HepG2 (cell line): ENCODE data around the gene SPRTN. TPM values are rescaled to one million over a fixed set of nuclear protein-coding genes. Genes with fewer than 3 reads are reported as not detected.

Experiments
- BCL6 ChIP-seq: IDR thresholded peaks from 2 replicates; pipeline ENCODE4 v1.6.1; 2016; ENCODE audit warnings: missing genetic modification reagents, missing compliant biosample characterization
- CBX5 ChIP-seq: sonication (generic); formaldehyde crosslinking; IDR thresholded peaks from 2 replicates; pipeline ENCODE4 v1.4.0; 2020; ENCODE audit warnings: missing genetic modification reagents, borderline replicate concordance
- FOXC1 ChIP-seq: sonication (generic); formaldehyde crosslinking; IDR thresholded peaks from 2 replicates; pipeline ENCODE4 v1.8.0; 2022; ENCODE audit warnings: mild to moderate bottlenecking, missing genetic modification reagents, borderline replicate concordance
- KDM2A ChIP-seq: sonication (generic); formaldehyde crosslinking; IDR thresholded peaks from 2 replicates; pipeline ENCODE4 v1.4.0; 2020; ENCODE audit warnings: low read depth, missing genetic modification reagents, borderline replicate concordance
- KDM3A ChIP-seq: IDR thresholded peaks from 2 replicates; pipeline ENCODE4 v1.6.1; 2018; ENCODE audit warnings: low read depth, missing compliant biosample characterization
- NFYC ChIP-seq: IDR thresholded peaks from 2 replicates; pipeline ENCODE4 v1.6.1; 2016; ENCODE audit warnings: missing genetic modification reagents, missing compliant biosample characterization
- NR2F2 ChIP-seq: IDR thresholded peaks from 2 replicates; pipeline ENCODE4 v1.6.1; 2012; ENCODE audit warnings: low read depth, inconsistent platforms, borderline replicate concordance
- ONECUT2 ChIP-seq: sonication (generic); formaldehyde crosslinking; IDR thresholded peaks from 2 replicates; pipeline ENCODE4 v1.4.0; 2020; ENCODE audit warnings: missing genetic modification reagents
- SAP130 ChIP-seq: IDR thresholded peaks from 2 replicates; pipeline ENCODE4 v1.6.1; 2016; ENCODE audit warnings: low read depth
- TCF7 ChIP-seq: sonication (generic); IDR thresholded peaks from 2 replicates; pipeline ENCODE4 v1.6.1; 2016; ENCODE audit warnings: antibody characterized with exemption, low read depth
- TMF1 ChIP-seq: sonication (generic); formaldehyde crosslinking; IDR thresholded peaks from 2 replicates; pipeline ENCODE4 v1.8.1; 2022; ENCODE audit warnings: low read depth, missing genetic modification reagents
- ZMYM4 ChIP-seq: sonication (generic); formaldehyde crosslinking; IDR thresholded peaks from 2 replicates; pipeline ENCODE4 v1.8.1; 2023; ENCODE audit warnings: mild to moderate bottlenecking, missing genetic modification reagents
- ZNF235 ChIP-seq: sonication (generic); formaldehyde crosslinking; IDR thresholded peaks from 2 replicates; pipeline ENCODE4 v1.8.1; 2023; ENCODE audit warnings: mild to moderate bottlenecking, missing genetic modification reagents, borderline replicate concordance
- ZNF546 ChIP-seq: sonication (generic); formaldehyde crosslinking; conservative IDR thresholded peaks from 2 replicates; pipeline ENCODE4 v1.8.1; 2023; ENCODE audit warnings: mild to moderate bottlenecking, missing genetic modification reagents
- ZNF839 ChIP-seq: sonication (generic); formaldehyde crosslinking; IDR thresholded peaks from 2 replicates; pipeline ENCODE4 v1.4.0; 2020; ENCODE audit warnings: missing genetic modification reagents, mild to moderate bottlenecking, borderline replicate concordance
- ZSCAN31 ChIP-seq: sonication (generic); formaldehyde crosslinking; IDR thresholded peaks from 2 replicates; pipeline ENCODE4 v1.5.0; 2020; ENCODE audit warnings: low read depth, mild to moderate bottlenecking, missing genetic modification reagents
- polyA plus RNA-seq, 8 experiments: library from polyadenylated mRNA; depleted of rRNA in 3 of 8; stranded (reverse) in 7 of 8; unstranded in 1 of 8; fragments of >200 nt; fragmentation: Illumina TruSeq in 4 of 8; extraction: Trizol in 4 of 8; gene quantifications; 2 replicates each; pipeline versions ENCODE4 v1.2.1 to v1.2.3, GENCODE V29; 2011 to 2016; ENCODE audit warnings: low read depth in 4 of 8, missing spikeins in 1 of 8, mixed read lengths in 1 of 8; ENCODE audit not compliant: insufficient read depth in 1 of 8
- total RNA-seq, 5 experiments: library from RNA; depleted of rRNA; stranded (reverse); fragments of >200 nt; fragmentation: Illumina TruSeq; extraction: Trizol; gene quantifications; 2 replicates each; pipeline ENCODE4 v1.2.3, GENCODE V29; 2016; ENCODE audit warnings: low read depth in 1 of 5
- TF ChIP-seq, protein P1 (sequence below): sonication (generic); formaldehyde crosslinking; IDR thresholded peaks from 2 replicates; pipeline ENCODE4 v1.4.0; 2020; ENCODE audit warnings: missing genetic modification reagents, borderline replicate concordance
- TF ChIP-seq, protein P2 (sequence below): sonication (generic); formaldehyde crosslinking; IDR thresholded peaks from 2 replicates; pipeline ENCODE4; 2020; ENCODE audit warnings: missing genetic modification reagents, mild to moderate bottlenecking, borderline replicate concordance
- TF ChIP-seq, protein P3 (sequence below): sonication (generic); formaldehyde crosslinking; IDR thresholded peaks from 2 replicates; pipeline ENCODE4 v1.5.1; 2020; ENCODE audit warnings: mild to moderate bottlenecking, missing genetic modification reagents, moderate library complexity
- TF ChIP-seq, protein P4 (sequence below): sonication (generic); formaldehyde crosslinking; conservative IDR thresholded peaks from 2 replicates; pipeline ENCODE4 v1.8.0; 2022; ENCODE audit warnings: missing genetic modification reagents

SPRTN gene
- total and polyA plus RNA-seq, 2 of the 13 experiments (the other 11 are each of a cell fraction or from before 2014, with no cell fraction given): 4.2 to 15.2 TPM

DNA sequence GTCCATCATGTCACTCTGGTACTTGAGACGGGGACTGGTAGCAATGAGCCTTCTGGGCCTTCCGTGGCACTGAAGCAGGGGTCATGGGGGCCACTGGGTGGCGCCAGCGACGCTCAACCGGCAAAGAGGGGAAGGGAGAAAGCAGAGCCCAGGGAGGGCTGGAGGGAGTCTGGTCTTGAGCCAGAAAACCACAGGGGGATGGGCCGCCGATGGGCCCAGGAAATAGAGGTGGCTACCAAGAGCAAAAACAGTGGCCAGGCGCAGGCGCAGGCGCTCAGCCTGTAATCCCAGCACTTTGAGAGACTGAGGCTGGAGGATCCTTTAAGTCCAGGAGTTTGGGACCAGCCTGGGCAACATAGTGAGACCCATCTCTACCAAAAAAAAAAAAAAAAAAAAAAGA is 22.2 kb upstream of the SPRTN start (continued):
- TF ChIP-seq, protein P1, sequence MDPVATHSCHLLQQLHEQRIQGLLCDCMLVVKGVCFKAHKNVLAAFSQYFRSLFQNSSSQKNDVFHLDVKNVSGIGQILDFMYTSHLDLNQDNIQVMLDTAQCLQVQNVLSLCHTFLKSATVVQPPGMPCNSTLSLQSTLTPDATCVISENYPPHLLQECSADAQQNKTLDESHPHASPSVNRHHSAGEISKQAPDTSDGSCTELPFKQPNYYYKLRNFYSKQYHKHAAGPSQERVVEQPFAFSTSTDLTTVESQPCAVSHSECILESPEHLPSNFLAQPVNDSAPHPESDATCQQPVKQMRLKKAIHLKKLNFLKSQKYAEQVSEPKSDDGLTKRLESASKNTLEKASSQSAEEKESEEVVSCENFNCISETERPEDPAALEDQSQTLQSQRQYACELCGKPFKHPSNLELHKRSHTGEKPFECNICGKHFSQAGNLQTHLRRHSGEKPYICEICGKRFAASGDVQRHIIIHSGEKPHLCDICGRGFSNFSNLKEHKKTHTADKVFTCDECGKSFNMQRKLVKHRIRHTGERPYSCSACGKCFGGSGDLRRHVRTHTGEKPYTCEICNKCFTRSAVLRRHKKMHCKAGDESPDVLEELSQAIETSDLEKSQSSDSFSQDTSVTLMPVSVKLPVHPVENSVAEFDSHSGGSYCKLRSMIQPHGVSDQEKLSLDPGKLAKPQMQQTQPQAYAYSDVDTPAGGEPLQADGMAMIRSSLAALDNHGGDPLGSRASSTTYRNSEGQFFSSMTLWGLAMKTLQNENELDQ (CRISPR knock-in tag): no peak
- TF ChIP-seq CBX5 (CRISPR knock-in tag) (peak; percentile 38; the same call in 1 of the 2 replicates), TMF1 (CRISPR knock-in tag) (no peak), TCF7 (no peak), NR2F2 (no peak), KDM3A (CRISPR knock-in tag) (no peak), FOXC1 (CRISPR knock-in tag) (0 out of 2 replicates have a peak, but pooled peaks have one; percentile 31), NFYC (CRISPR knock-in tag) (no peak), ONECUT2 (no peak), ZNF839 (no peak), ZSCAN31 (CRISPR knock-in tag) (no peak), BCL6 (CRISPR knock-in tag) (no peak), KDM2A (CRISPR knock-in tag) (peak; percentile 52; the same call in 1 of the 2 replicates), SAP130 (no peak), ZMYM4 (CRISPR knock-in tag) (peak; percentile 55; the same call in 1 of the 2 replicates), ZNF235 (CRISPR knock-in tag) (no peak), ZNF546 (CRISPR knock-in tag) (no peak)
- TF ChIP-seq, protein P2, sequence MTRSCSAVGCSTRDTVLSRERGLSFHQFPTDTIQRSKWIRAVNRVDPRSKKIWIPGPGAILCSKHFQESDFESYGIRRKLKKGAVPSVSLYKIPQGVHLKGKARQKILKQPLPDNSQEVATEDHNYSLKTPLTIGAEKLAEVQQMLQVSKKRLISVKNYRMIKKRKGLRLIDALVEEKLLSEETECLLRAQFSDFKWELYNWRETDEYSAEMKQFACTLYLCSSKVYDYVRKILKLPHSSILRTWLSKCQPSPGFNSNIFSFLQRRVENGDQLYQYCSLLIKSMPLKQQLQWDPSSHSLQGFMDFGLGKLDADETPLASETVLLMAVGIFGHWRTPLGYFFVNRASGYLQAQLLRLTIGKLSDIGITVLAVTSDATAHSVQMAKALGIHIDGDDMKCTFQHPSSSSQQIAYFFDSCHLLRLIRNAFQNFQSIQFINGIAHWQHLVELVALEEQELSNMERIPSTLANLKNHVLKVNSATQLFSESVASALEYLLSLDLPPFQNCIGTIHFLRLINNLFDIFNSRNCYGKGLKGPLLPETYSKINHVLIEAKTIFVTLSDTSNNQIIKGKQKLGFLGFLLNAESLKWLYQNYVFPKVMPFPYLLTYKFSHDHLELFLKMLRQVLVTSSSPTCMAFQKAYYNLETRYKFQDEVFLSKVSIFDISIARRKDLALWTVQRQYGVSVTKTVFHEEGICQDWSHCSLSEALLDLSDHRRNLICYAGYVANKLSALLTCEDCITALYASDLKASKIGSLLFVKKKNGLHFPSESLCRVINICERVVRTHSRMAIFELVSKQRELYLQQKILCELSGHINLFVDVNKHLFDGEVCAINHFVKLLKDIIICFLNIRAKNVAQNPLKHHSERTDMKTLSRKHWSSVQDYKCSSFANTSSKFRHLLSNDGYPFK (CRISPR knock-in tag): no peak
- TF ChIP-seq, protein P3, sequence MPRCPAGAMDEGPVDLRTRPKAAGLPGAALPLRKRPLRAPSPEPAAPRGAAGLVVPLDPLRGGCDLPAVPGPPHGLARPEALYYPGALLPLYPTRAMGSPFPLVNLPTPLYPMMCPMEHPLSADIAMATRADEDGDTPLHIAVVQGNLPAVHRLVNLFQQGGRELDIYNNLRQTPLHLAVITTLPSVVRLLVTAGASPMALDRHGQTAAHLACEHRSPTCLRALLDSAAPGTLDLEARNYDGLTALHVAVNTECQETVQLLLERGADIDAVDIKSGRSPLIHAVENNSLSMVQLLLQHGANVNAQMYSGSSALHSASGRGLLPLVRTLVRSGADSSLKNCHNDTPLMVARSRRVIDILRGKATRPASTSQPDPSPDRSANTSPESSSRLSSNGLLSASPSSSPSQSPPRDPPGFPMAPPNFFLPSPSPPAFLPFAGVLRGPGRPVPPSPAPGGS (CRISPR knock-in tag): no peak
- TF ChIP-seq, protein P4, sequence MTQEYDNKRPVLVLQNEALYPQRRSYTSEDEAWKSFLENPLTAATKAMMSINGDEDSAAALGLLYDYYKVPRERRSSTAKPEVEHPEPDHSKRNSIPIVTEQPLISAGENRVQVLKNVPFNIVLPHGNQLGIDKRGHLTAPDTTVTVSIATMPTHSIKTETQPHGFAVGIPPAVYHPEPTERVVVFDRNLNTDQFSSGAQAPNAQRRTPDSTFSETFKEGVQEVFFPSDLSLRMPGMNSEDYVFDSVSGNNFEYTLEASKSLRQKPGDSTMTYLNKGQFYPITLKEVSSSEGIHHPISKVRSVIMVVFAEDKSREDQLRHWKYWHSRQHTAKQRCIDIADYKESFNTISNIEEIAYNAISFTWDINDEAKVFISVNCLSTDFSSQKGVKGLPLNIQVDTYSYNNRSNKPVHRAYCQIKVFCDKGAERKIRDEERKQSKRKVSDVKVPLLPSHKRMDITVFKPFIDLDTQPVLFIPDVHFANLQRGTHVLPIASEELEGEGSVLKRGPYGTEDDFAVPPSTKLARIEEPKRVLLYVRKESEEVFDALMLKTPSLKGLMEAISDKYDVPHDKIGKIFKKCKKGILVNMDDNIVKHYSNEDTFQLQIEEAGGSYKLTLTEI (CRISPR knock-in tag): no peak
